HG03066 (cell line): Measurements from ENCODE around the gene DCDC2B.

Source experiments
- ATAC-seq: cut with Tn5 transposase; IDR thresholded peaks from one replicate; pipeline ENCODE4 v1.9.1; 2021; ENCODE audit warnings: low read depth; ENCODE audit not compliant: unreplicated experiment

The DCDC2B gene

GRCh38 chr1:32221980-32222755 is 13.3 kb downstream of the DCDC2B start, which contains the start of the genes EIF3I and TMEM234:
TSS of gene EIF3I (plus strand) at chr1:32222407. CDS start at chr1:32222442, 35 bp downstream.
TSS of gene TMEM234 (minus strand) at chr1:32222353. CDS start at chr1:32222322, 31 bp downstream.
- peak; percentile 97 for ATAC-seq

- ATAC-seq = no peak
Observed at GRCh38 chr1:32223683-32224082, 14.8 kb downstream of the DCDC2B start.

- ATAC-seq = no peak
Observed at GRCh38 chr1:32224285-32224684, 15.4 kb downstream of the DCDC2B start.

DNA sequence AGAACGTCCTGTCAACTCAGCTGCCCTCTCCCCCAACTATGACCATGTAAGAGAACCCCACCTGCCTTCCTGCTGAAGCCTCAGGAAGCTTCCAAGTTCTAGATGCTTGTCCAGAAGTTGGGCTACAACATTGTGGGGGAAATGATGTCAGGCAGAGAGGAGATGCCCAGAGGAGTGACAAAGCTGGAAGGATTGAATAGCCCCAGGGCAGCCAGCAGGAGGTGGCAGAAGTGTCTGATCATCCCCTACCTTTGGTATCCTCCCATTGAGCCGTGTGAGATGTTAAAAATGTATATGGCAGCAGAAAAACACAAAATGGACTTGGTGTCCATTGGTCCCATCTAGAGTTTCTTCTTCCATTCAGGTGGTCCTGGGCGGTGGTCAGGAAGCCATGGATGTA is 19.9 kb downstream of the DCDC2B start:
- no peak for ATAC-seq

DNA sequence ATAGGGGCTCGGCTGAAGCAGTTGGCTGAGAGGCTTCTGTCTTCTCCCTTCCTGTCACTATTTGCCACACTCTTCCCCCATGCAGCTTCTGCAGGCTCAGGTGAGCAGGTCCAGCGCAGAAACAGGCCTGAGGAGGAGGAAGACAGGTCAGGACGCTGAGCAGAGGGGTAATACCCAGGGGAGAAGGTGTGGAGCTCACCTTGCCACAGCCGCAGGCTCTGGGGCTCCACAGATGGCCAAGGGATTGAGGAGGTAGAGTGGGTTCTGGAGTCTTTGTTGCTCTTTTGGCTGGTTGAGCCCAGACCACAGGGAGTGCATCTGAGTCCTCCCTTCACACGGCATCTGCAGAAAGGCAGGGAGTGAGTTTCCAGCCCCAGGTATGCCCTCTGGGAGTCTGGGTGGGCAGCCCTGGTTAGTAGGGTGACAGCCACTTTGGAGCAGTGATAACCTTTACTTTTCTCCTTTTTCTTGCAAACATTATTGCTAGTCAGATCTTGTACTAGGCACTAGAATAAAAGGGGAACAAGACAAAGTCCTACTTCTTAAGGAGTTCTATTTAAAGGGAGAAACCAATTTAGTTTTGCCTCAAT is 23.0 kb downstream of the DCDC2B start:
- no peak for ATAC-seq

GRCh38 chr1:32232558-32233304 is 23.8 kb downstream of the DCDC2B start:
- ATAC-seq = no peak

DNA sequence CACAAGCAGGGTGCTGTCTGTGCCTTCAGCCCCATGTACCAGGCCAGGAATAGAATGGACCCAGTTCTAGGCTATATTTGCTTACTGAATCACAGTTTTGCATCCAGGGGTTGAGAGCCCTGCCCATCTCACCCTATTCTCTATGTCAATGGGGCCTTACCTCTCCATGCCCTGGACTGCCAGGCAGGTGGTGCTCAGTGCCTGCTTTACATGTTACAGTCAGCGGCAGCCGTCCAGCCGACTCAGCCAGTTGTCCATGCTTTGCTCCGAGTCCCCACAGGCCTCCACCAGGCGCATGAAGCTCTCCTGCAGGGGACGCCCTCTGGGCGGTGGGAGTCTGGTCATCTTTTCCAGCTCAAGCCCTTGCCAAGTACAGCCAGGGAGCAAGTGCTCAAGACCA is 25.9 kb downstream of the DCDC2B start:
- no peak for ATAC-seq

DNA sequence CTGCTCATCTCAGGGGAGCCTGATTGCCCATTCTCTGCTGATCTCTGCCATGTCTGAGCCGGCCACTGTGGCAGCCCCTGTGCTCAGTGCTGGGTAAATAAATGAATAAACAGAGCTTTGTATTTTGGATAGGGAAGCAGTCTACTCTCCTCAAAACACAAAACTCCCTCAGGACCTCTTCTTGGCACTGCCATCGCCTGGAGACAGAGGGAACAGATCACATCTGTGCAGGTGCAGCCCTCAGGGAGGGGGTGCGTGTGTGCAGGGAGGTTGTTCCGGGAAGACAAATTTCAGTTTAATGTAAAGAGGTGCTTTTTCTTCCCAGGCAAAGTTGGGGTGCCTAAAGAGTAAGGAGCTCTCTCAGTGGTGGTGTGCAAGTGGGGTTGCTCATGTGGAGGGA is 30.4 kb downstream of the DCDC2B start:
- ATAC-seq = no peak

DNA sequence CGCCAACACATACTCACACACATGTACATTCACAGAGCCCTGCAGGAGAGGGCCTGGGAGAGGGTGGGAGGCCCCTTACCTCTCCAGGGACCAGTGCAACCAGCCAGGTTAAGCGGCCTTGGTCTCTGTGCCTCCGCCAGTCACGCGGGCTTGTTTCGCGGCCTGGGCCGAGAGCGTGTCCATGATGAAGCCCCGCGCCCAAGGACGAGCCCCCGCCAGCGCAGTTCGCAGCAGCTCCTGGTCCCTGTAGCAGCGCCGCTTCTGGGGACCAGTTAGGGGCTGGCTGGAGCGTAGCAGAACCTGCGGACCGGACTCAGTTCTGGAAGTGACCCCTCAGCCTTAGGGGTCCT is 30.9 kb downstream of the DCDC2B start:
- ATAC-seq = no peak

DNA sequence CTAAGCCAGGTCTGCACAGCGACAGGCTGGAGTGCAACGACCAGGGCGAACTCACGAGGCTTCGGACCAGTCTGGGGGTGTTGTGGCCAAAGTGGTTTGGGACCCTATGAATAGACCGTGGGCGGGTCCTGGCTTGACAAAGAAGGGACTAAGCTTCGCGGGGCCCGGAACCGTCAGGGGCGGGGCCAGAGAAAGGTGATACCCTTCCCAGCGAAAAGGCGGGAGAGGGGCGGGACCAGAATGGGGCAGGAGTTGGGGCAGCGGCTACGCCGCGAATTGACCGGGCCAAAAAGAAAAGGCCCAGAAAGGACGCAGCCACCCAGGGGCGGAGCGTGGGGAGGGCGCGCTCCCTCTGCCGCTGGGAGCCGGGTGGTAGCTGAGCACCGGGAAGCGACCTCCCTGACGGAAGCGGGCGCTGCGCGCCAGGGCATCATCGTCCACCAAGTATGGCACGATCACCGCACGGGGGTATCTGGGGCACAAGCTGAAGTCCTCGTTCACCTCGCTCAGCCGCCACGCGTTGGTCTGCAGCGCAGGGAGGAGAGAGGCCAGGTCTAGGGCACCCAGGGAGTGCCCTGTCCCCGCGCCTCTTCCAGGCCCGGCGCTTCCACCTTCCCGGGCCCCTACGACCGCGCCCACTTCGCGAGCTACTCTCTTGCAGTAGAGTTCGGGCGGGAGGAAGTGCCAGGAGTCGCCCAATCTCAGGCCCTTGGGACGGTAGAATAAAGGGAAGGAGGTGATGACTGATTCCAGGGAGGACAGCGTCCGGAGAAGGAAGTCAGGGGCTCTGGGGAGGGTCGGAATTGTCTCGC is 31.5 kb downstream of the DCDC2B start:
- ATAC-seq = no peak

DNA sequence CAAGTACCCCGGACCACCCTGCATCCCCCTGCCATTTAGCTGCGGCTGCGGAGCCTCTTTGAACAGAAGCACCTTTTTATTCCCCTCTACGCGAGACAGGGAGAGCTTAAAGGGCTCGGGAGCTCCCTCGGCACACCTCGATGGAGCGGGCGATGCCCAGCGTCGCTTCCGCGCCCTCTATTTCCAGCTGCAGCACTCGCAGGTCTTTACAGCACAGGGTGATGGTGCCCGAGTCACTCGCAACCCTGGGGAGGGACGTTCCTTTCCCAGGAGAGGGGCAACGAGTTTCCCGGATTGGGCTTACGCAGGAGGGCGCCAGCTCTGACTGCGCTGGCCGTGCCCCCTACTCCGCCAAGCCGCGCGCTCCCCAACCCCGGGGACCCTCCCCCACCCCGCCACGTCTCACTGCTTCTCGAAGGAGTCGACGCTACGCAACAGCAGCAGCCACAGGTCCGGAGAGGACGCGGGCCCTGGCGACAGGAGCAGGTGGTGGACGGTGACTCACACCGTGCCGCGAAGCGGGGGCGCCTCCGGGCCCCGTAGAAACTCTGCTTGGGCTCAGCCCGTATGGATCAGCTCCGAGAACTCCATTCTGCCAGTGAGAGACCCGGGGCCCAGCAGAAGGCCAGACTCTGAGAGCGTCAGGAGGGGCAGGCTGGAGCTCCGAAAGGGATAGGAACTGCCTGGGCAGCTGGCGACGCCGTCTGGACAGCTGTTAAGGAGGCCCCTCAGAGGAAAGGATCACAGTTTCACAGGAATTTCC is 32.3 kb downstream of the DCDC2B start:
- no peak for ATAC-seq

- no peak for ATAC-seq
Observed at GRCh38 chr1:32242341-32242851, 33.5 kb downstream of the DCDC2B start.

GRCh38 chr1:32246888-32247273 is 38.0 kb downstream of the DCDC2B start, which contains the start of gene FAM167B:
TSS of gene FAM167B (plus strand) at chr1:32247222. CDS start at chr1:32247422, 200 bp downstream.
- no peak for ATAC-seq

- no peak for ATAC-seq
Observed at GRCh38 chr1:32247452-32247851, 38.6 kb downstream of the DCDC2B start.

DNA sequence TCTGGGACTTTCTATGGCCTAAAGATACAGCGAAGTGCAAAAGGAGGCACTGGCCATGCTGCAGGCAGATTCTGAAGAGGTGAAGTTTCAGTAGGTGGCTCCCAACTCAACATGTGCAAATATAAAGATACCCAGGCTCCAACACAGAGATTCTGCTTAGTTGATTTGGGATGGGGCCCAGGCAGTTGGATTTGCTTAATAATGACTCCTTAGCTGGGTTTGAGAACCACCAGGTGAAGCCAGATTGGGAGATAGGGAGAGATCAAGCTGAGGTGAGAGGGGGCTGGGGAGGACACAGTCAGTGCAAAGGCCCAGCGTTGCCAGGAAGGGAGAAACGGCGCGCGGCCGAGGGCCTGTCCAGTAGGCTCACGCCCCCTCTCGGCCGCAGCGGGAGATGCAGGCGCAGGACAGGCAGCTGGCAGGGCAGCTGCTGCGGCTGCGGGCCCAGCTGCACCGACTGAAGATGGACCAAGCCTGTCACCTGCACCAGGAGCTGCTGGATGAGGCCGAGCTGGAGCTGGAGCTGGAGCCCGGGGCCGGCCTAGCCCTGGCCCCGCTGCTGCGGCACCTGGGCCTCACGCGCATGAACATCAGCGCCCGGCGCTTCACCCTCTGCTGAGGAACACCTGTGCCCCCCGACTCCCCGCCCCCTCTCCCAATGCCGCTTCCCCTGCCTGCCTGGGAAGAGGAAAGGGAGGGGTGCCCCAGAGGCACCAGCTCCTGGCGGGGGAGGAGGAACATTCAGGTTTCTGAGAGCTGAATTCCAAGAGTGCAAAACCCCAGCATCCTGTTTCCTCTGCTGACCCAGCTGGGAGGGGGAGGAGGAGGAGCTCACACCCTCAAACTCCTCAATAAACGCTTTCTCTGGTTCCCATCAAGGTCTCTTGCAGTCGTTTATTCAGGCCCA is 39.3 kb downstream of the DCDC2B start:
- no peak for ATAC-seq

DNA sequence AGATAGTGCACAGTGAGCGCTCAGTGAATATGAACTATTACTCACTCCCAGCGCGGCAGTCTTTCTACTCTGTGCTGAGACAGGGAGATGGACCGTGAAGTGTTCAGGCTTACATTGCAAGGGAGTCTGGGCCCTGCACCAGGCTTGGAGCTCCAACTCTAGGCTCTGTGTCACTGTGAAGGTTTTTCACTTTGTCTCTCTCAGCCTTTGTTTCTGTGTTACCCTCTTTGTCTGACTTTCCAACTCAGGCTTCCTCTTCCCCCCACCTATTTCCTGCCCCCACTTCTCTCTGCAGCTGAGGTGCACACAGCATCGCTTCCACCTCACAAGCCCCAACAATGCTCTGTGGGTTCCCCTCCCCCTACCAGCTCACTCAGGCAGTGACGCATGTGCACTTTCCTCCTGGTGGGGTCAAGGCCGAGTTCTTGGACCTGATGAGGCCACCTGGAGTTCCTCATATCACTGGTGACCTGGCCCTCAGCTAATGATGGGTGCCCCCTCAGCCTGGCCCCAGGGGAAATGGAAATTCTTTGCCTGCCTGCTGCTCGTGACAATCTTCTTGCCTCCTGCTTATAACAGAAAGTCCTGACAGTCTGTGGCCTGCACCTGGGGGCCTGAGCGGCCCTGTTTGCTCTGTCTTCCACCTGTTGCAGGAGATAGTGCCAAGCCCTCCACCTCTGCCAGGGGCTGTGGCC is 41.1 kb downstream of the DCDC2B start:
- peak; percentile 54 for ATAC-seq

DNA sequence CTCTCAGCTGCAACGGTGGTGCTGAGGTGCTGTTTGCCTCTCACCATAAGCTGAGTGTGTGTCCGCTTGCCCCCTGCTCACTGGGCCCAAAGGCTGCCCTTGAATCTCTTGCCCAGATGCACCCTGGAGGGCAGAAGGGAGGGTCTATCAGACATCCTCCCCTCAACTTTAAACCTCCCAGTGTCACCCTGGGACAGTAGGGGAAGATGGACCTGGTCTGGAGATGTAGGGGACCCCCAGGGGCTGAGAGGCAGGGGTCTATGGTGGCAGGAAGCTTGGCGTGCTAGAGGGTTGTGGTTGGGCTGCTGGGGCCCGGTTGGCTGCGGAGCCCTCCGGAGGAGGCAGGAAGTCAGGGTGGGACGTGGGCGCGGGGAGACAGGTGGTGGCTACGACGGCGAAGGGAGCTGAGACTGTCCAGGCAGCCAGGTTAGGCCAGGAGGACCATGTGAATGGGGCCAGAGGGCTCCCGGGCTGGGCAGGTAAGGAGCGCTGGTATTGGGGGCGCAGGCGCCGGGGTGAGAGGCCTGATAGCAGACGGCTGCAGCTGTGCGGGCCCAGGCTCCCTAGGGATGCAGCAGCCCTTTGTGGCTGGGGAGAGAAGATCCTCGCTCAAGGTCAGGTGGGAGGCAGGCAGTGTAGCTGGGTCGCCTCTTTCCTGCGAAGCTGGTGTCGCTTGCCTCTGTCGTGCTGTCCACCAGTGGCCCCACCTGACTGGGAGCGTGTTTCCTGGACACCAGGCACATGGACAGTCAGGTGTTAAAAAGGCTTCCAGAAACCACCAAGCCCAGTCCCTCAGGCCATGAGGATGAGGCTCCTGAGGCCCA is 42.2 kb downstream of the DCDC2B start, which contains the start of gene LCK:
Gene LCK (plus strand): TSS at position 373 of the 824 bp plus-strand sequence. CDS start 23,065 bp downstream, outside the sequence.
- no peak for ATAC-seq
